Thyroid gland (tissue), 4 donors: ENCODE data around the gene BIVM.

Source experiments
- CTCF ChIP-seq, 6 experiments: fragments of 200-600 bp in 3 of 6; fragments of 450-650 bp in 3 of 6; sonication (generic) in 3 of 6; IDR thresholded peaks; one replicate each; pipeline ENCODE4 v1.5.1; 2016 to 2019; ENCODE audit warnings: antibody characterized with exemption in 6 of 6, mild to moderate bottlenecking in 2 of 6, inconsistent platforms in 1 of 6, moderate library complexity in 1 of 6
- POLR2A ChIP-seq, 2 donors: fragments of 450-650 bp; IDR thresholded peaks; one replicate each; pipeline ENCODE4 v1.6.1; 2017; ENCODE audit warnings: antibody characterized with exemption in 2 of 2, mild to moderate bottlenecking in 2 of 2, moderate library complexity in 1 of 2

GRCh38 chr13:102774591-102775520 lies 24.1 kb upstream of the BIVM start:
- no peak for TF ChIP-seq POLR2A (IDR thresholded peaks at IDR 0.05)
- TF ChIP-seq CTCF (IDR thresholded peaks at IDR 0.05) = no peak
